Kidney epithelial cell (primary cell): Measurements from ENCODE around the gene GPR61. TPM values are rescaled to one million over a fixed set of nuclear protein-coding genes. Genes with fewer than 3 reads are reported as not detected.

Source experiments
- DNase-seq: peaks from one replicate; pipeline ENCODE4 v3.0.0-alpha.2; 2010; ENCODE audit warnings: low read depth
- H3K27me3 ChIP-seq: 2 replicates; pipeline ENCODE4 v1.6.0; 2011; ENCODE audit warnings: low read length; ENCODE audit not compliant: control insufficient read depth, insufficient read depth
- H3K36me3 ChIP-seq: 2 replicates; pipeline ENCODE4 v1.5.1; 2011; ENCODE audit warnings: low read length; ENCODE audit not compliant: control insufficient read depth, insufficient read depth
- H3K4me3 ChIP-seq: 2 replicates; pipeline ENCODE4 v1.5.1; 2011; ENCODE audit warnings: low read depth, mild to moderate bottlenecking, control low read depth, low read length
- CTCF ChIP-seq: IDR thresholded peaks from 2 replicates; pipeline ENCODE4 v1.5.1; 2011; ENCODE audit warnings: mild to moderate bottlenecking, moderate library complexity, low read length, control low read depth, inconsistent platforms; ENCODE audit not compliant: insufficient read depth, poor library complexity, severe bottlenecking
- total RNA-seq: library from RNA; depleted of rRNA; stranded (reverse); fragments of >200 nt; gene quantifications from 2 replicates; pipeline ENCODE4 v1.2.3, GENCODE V29; 2015

GPR61 gene
- total RNA-seq, 1 donor from 2014 or later, result not detected

GRCh38 chr1:109586055-109586454 lies 46.4 kb downstream of the GPR61 start:
- no peaks in the 10 kb centered on the region for H3K27me3 ChIP-seq
- DNase-seq, result no peak
- H3K4me3 ChIP-seq, result no peak overlapping the region
- TF ChIP-seq CTCF, result no peak
- no peaks in the 10 kb centered on the region for H3K36me3 ChIP-seq

- H3K36me3 ChIP-seq, result no peaks in the 10 kb centered on the region
- H3K27me3 ChIP-seq, result no peaks in the 10 kb centered on the region
- no peak for DNase-seq
- TF ChIP-seq CTCF, result no peak
- no peak overlapping the region for H3K4me3 ChIP-seq
These were observed 49.5 kb downstream of the GPR61 start for GRCh38 chr1:109589177-109589576.

DNA sequence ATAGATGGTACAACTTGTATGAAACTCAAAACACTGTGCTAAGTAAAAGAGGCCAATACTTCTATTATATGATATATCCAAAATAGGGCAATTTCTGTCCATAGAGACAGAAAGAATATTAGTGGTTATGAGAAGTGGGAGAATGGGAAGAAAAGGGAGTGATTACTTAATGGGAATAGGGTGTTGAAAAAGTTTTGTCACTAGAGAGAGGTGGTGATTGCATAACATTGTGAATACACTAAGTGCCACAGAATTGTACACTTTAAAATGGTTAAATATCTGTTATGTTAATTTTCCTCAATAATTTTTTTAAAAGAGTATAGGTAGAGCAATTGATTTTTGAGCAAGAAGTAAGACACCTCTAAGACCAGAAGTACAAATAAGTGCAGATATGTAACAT lies 50.0 kb downstream of the GPR61 start:
- no peaks in the 10 kb centered on the region for H3K36me3 ChIP-seq
- no peak for TF ChIP-seq CTCF

GRCh38 chr1:109592916-109593315 lies 53.2 kb downstream of the GPR61 start:
- TF ChIP-seq CTCF, result no peak
- no peak for DNase-seq
- H3K4me3 ChIP-seq, result no peak overlapping the region
- no peaks in the 10 kb centered on the region for H3K36me3 ChIP-seq
- no peaks in the 10 kb centered on the region for H3K27me3 ChIP-seq

More for the DNA sequence above, 50.0 kb downstream of the GPR61 start:
- no peak overlapping the region for H3K4me3 ChIP-seq
- H3K27me3 ChIP-seq, result no peaks in the 10 kb centered on the region
- no peak for DNase-seq

- TF ChIP-seq CTCF, result no peak
- Histone ChIP-seq H3K27me3 (no peaks in the 10 kb centered on the region), H3K4me3 (no peak overlapping the region), H3K36me3 (no peaks in the 10 kb centered on the region)
- DNase-seq, result peak; percentile 53
These were observed 55.9 kb downstream of the GPR61 start for GRCh38 chr1:109595531-109595930.

Other genes starting within 250 kb of the GPR61 start
- gene MYBPHL, start 232.9 kb upstream of the GPR61 start, total RNA-seq, result not detected in 2 replicates
- 63.5 and 65.2 TPM in 2 replicates for gene SORT1, start 142.0 kb upstream of the GPR61 start, total RNA-seq
- 65.7 and 73.7 TPM in 2 replicates for gene PSMA5, start 113.4 kb upstream of the GPR61 start, total RNA-seq
- 0.14 and 1.2 TPM in 2 replicates for gene SYPL2, start 73.3 kb upstream of the GPR61 start, total RNA-seq
- 6.7 and 8.3 TPM in 2 replicates for gene ATXN7L2, start 56.0 kb upstream of the GPR61 start, total RNA-seq
- gene CYB561D1, start 45.8 kb upstream of the GPR61 start, total RNA-seq, result 9.5 and 13.0 TPM in 2 replicates
- 2.8 and 3.0 TPM in 2 replicates for gene AMIGO1, start 30.1 kb upstream of the GPR61 start, total RNA-seq
- 11.3 and 11.9 TPM in 2 replicates for gene GNAI3, start 8.7 kb downstream of the GPR61 start, total RNA-seq
- gene GNAT2, start 79.7 kb downstream of the GPR61 start, total RNA-seq, result not detected in 2 replicates
- 51.2 and 65.7 TPM in 2 replicates for gene AMPD2, start 80.0 kb downstream of the GPR61 start, total RNA-seq
- 12.7 and 16.2 TPM in 2 replicates for gene GSTM4, start 116.2 kb downstream of the GPR61 start, total RNA-seq
- gene GSTM2, start 128.2 kb downstream of the GPR61 start, total RNA-seq, result 3.8 and 5.0 TPM in 2 replicates
- 9.7 and 16.3 TPM in 2 replicates for gene GSTM1, start 147.9 kb downstream of the GPR61 start, total RNA-seq
- not detected in 2 replicates for gene GSTM5, start 172.4 kb downstream of the GPR61 start, total RNA-seq
- 30.3 and 31.8 TPM in 2 replicates for gene GSTM3, start 201.2 kb downstream of the GPR61 start, total RNA-seq
- 0.04 and 0.55 TPM in 2 replicates for gene EPS8L3, start 224.1 kb downstream of the GPR61 start, total RNA-seq